H1 (cell line): ENCODE measurements around the gene ANO6. TPM values are rescaled to one million over a fixed set of nuclear protein-coding genes. Genes with fewer than 3 reads are reported as not detected.

ENCODE experiments used
- CTCF ChIA-PET: fragments of 300-600 bp; sonication (Branson Sonifier 250); formaldehyde crosslinking; loops from one replicate; lab custom pipeline; 2021; ENCODE audit not compliant: partially characterized antibody; lab: Charles Lee
- POLR2A ChIA-PET: fragments of 300-600 bp; sonication (Branson Sonifier 250); formaldehyde crosslinking; loops from one replicate; lab custom pipeline; 2021; ENCODE audit warnings: inconsistent platforms; ENCODE audit not compliant: partially characterized antibody; lab: Charles Lee
- DNase-seq, 2 experiments: peaks; one replicate each; pipeline versions ENCODE4 v3.0.0 to v3.0.0-alpha.2; 2010 to 2022; ENCODE audit warnings: low spot score in 2 of 2, low read depth in 1 of 2, mixed read lengths in 1 of 2
- FAIRE-seq: peaks from 2 replicates; lab custom pipeline; 2011; peaks lifted over from hg19 to GRCh38; lab: Jason Lieb, UNC
- H2AFZ ChIP-seq: 2 replicates; pipeline ENCODE4 v1.8.1; 2012; ENCODE audit warnings: low read length, inconsistent platforms
- H2AK5ac ChIP-seq: 2 replicates; pipeline ENCODE4 v1.6.1; 2013; ENCODE audit warnings: low read depth, low read length
- H2BK120ac ChIP-seq: replicated peaks from 2 replicates; pipeline ENCODE3; 2013; ENCODE audit warnings: low read depth, low read length, inconsistent platforms
- H2BK12ac ChIP-seq: 2 replicates; pipeline ENCODE4 v1.6.1; 2013; ENCODE audit warnings: low read depth, low read length
- H2BK15ac ChIP-seq: 2 replicates; pipeline ENCODE4 v1.6.1; 2013; ENCODE audit warnings: low read length
- H2BK20ac ChIP-seq: 2 replicates; pipeline ENCODE4 v1.6.1; 2013; ENCODE audit warnings: low read length
- H2BK5ac ChIP-seq: 2 replicates; pipeline ENCODE4 v1.6.1; 2013; ENCODE audit warnings: low read depth, low read length
- H3K14ac ChIP-seq: 2 replicates; pipeline ENCODE4 v1.6.1; 2013; ENCODE audit warnings: inconsistent platforms; ENCODE audit not compliant: insufficient read length
- H3K18ac ChIP-seq: 2 replicates; pipeline ENCODE4 v1.6.1; 2013; ENCODE audit warnings: low read length; ENCODE audit errors: extremely low read depth
- H3K23ac ChIP-seq: 2 replicates; pipeline ENCODE4 v1.6.1; 2013; ENCODE audit warnings: inconsistent platforms; ENCODE audit not compliant: insufficient read length
- H3K23me2 ChIP-seq: 2 replicates; pipeline ENCODE4 v1.6.1; 2013; ENCODE audit warnings: low read depth, low read length
- H3K27ac ChIP-seq: 2 replicates; pipeline ENCODE4 v1.6.1; 2011; ENCODE audit warnings: low read depth, low read length, inconsistent platforms
- H3K27me3 ChIP-seq, 4 experiments: replicated peaks in 1 of 4; 1 replicate in 1 of 4; 2 replicates in 3 of 4; pipeline versions ENCODE4 v1.6.1 to v1.8.1; 2011 to 2013; ENCODE audit warnings: low read length in 3 of 4, mild to moderate bottlenecking in 3 of 4, inconsistent platforms in 2 of 4, mixed read lengths in 2 of 4, moderate library complexity in 1 of 4; ENCODE audit not compliant: control insufficient read depth in 3 of 4, insufficient read depth in 3 of 4; ENCODE audit errors: extremely low read depth in 1 of 4
- H3K36me3 ChIP-seq, 4 experiments: 2 replicates each; pipeline versions ENCODE4 v1.6.1 to v1.8.1; 2011 to 2013; ENCODE audit warnings: mild to moderate bottlenecking in 4 of 4, low read length in 3 of 4, moderate library complexity in 2 of 4, control low read depth in 1 of 4, inconsistent platforms in 1 of 4; ENCODE audit not compliant: insufficient read depth in 4 of 4, control insufficient read depth in 2 of 4
- H3K4ac ChIP-seq: replicated peaks from 2 replicates; pipeline ENCODE3; 2013; ENCODE audit warnings: low read length, low read depth, mixed read lengths, inconsistent platforms; ENCODE audit not compliant: insufficient read length
- H3K4me1 ChIP-seq, 4 experiments: replicated peaks in 1 of 4; 1 replicate in 1 of 4; 2 replicates in 3 of 4; pipeline versions ENCODE4 v1.6.1 to v1.8.1; 2011 to 2013; ENCODE audit warnings: low read length in 3 of 4, inconsistent platforms in 2 of 4, mixed read lengths in 1 of 4; ENCODE audit not compliant: insufficient read depth in 4 of 4, control insufficient read depth in 3 of 4
- H3K4me2 ChIP-seq, 2 experiments: 2 replicates each; pipeline versions ENCODE4 v1.6.1 to v1.8.1; 2011 to 2013; ENCODE audit warnings: low read depth in 2 of 2, low read length in 2 of 2, control low read depth in 1 of 2, inconsistent platforms in 1 of 2, mild to moderate bottlenecking in 1 of 2; ENCODE audit not compliant: insufficient read depth in 1 of 2
- H3K4me3 ChIP-seq, 4 experiments: fragments of 200-600, 300-600 bp in 1 of 4; sonication (generic), shearing (Covaris generic), sonication (Bioruptor Twin) in 1 of 4; 2 replicates each; pipeline versions ENCODE4 v1.5.1 to v1.8.1; 2011 to 2016; ENCODE audit warnings: low read length in 4 of 4, low read depth in 3 of 4, control low read depth in 2 of 4, inconsistent platforms in 2 of 4, mild to moderate bottlenecking in 2 of 4, mixed read lengths in 1 of 4, moderate library complexity in 1 of 4; ENCODE audit not compliant: insufficient read depth in 2 of 4; ENCODE audit errors: extremely low read depth in 1 of 4
- H3K56ac ChIP-seq: replicated peaks from 2 replicates; pipeline ENCODE3; 2013; ENCODE audit warnings: low read depth, mild to moderate bottlenecking, mixed read lengths, low read length, inconsistent platforms; ENCODE audit not compliant: insufficient read length
- H3K79me1 ChIP-seq: 2 replicates; pipeline ENCODE4 v1.6.1; 2013; ENCODE audit warnings: low read depth, low read length, control low read depth
- H3K79me2 ChIP-seq, 2 experiments: 2 replicates each; pipeline versions ENCODE4 v1.6.1 to v1.8.1; 2012 to 2013; ENCODE audit warnings: low read length in 2 of 2, mild to moderate bottlenecking in 2 of 2, inconsistent platforms in 1 of 2; ENCODE audit not compliant: insufficient read depth in 2 of 2, control insufficient read depth in 1 of 2
- H3K9ac ChIP-seq, 4 experiments: replicated peaks in 1 of 4; 1 replicate in 1 of 4; 2 replicates in 3 of 4; pipeline versions ENCODE4 v1.6.1 to v1.8.1; 2011 to 2013; ENCODE audit warnings: low read depth in 3 of 4, low read length in 3 of 4, control low read depth in 2 of 4, mild to moderate bottlenecking in 2 of 4, moderate library complexity in 2 of 4, inconsistent platforms in 1 of 4; ENCODE audit errors: extremely low read depth in 1 of 4
- H3K9me3 ChIP-seq, 2 experiments: 2 replicates each; pipeline versions ENCODE4 v1.6.1 to v1.8.1; 2012 to 2013; ENCODE audit warnings: mild to moderate bottlenecking in 2 of 2, moderate library complexity in 2 of 2, control low read depth in 1 of 2, inconsistent platforms in 1 of 2, low read depth in 1 of 2, low read length in 1 of 2, mixed read lengths in 1 of 2; ENCODE audit not compliant: insufficient read depth in 2 of 2
- H4K20me1 ChIP-seq, 2 experiments: replicated peaks in 1 of 2; 2 replicates each; pipeline versions ENCODE3 to v1.8.1; 2011 to 2013; ENCODE audit warnings: inconsistent platforms in 2 of 2, low read length in 2 of 2, mild to moderate bottlenecking in 1 of 2; ENCODE audit not compliant: insufficient read depth in 2 of 2, control insufficient read depth in 1 of 2
- H4K5ac ChIP-seq: 2 replicates; pipeline ENCODE4 v1.6.1; 2013; ENCODE audit warnings: low read length, low read depth, mixed read lengths, inconsistent platforms; ENCODE audit not compliant: insufficient read length
- H4K8ac ChIP-seq: 2 replicates; pipeline ENCODE4 v1.8.0; 2013; ENCODE audit warnings: mild to moderate bottlenecking, moderate library complexity, low read length, inconsistent platforms; ENCODE audit not compliant: insufficient read depth; ENCODE audit errors: extremely low read depth
- H4K91ac ChIP-seq: replicated peaks from 2 replicates; pipeline ENCODE3; 2013; ENCODE audit warnings: low read length, mixed read lengths, inconsistent platforms; ENCODE audit not compliant: insufficient read length
- ASH2L ChIP-seq: fragments of 200-600, 300-600 bp; sonication (generic); IDR thresholded peaks from one replicate; pipeline ENCODE4 v1.7.1; 2017; ENCODE audit warnings: low read length
- ATF2 ChIP-seq: IDR thresholded peaks from 2 replicates; pipeline ENCODE4 v1.6.1; 2012; ENCODE audit warnings: low read length, inconsistent platforms
- CREB1 ChIP-seq: IDR thresholded peaks from 2 replicates; pipeline ENCODE4 v1.6.1; 2012; ENCODE audit warnings: inconsistent platforms
- E2F6 ChIP-seq: IDR thresholded peaks from 2 replicates; pipeline ENCODE4 v1.6.1; 2012; ENCODE audit warnings: inconsistent platforms
- GTF2F1 ChIP-seq: IDR thresholded peaks from 2 replicates; pipeline ENCODE4 v1.6.1; 2012; ENCODE audit warnings: low read depth, low read length, improper control_type of control experiment, borderline replicate concordance
- JUN ChIP-seq: IDR thresholded peaks from 2 replicates; pipeline ENCODE4 v1.6.1; 2011; ENCODE audit warnings: low read depth, mild to moderate bottlenecking, improper control_type of control experiment, low read length
- JUND ChIP-seq: IDR thresholded peaks from 2 replicates; pipeline ENCODE4 v1.6.1; 2011; ENCODE audit warnings: mild to moderate bottlenecking, improper control_type of control experiment, low read length
- MAX ChIP-seq: IDR thresholded peaks from 2 replicates; pipeline ENCODE4 v1.6.1; 2012; ENCODE audit warnings: inconsistent platforms
- RNF2 ChIP-seq: fragments of 200-900, 300-1000 bp; sonication (generic); IDR thresholded peaks from 2 replicates; pipeline ENCODE4 v1.7.1; 2016; ENCODE audit warnings: borderline replicate concordance, low read depth, mild to moderate bottlenecking, antibody characterized with exemption, low read length; ENCODE audit not compliant: poor library complexity, severe bottlenecking; ENCODE audit errors: missing control alignments
- SUZ12 ChIP-seq: fragments of 200-600 bp; sonication (generic); IDR thresholded peaks from 2 replicates; pipeline ENCODE4 v1.6.1; 2012; ENCODE audit warnings: mild to moderate bottlenecking, inconsistent platforms, low read length, moderate library complexity, mixed read lengths
- TAF1 ChIP-seq: IDR thresholded peaks from 2 replicates; pipeline ENCODE4 v1.6.1; 2011; ENCODE audit warnings: mild to moderate bottlenecking, low read depth, low read length
- TEAD4 ChIP-seq: IDR thresholded peaks from 2 replicates; pipeline ENCODE4 v1.6.1; 2012; ENCODE audit warnings: low read depth, low read length, inconsistent platforms, mixed read lengths
- WGBS, 2 experiments: shearing (Covaris generic) in 1 of 2; methylation state at CpG; one replicate each; pipeline versions ENCODE4 v1.1.6 to v1.1.7; 2013 to 2015; ENCODE audit warnings: low lambda C conversion rate in 2 of 2, mixed read lengths in 2 of 2, inconsistent platforms in 1 of 2, low coverage in 1 of 2, missing lambda C conversion rate in 1 of 2; ENCODE audit not compliant: insufficient replicate concordance in 2 of 2, insufficient coverage in 1 of 2, insufficient read length in 1 of 2; ENCODE audit errors: extremely low coverage in 1 of 2, missing lambda C conversion rate in 1 of 2; 5-methylcytosine and 5-hydroxymethylcytosine counted together
- polyA plus RNA-seq, 7 experiments: library from polyadenylated mRNA; depleted of rRNA in 3 of 7; stranded (reverse) in 5 of 7; unstranded in 2 of 7; fragments of >200 nt in 5 of 7; fragments of 200-250 nt in 2 of 7; gene quantifications; 1 replicate in 5 of 7; 2 replicates in 1 of 7; 4 replicates in 1 of 7; pipeline versions ENCODE4 v1.2.1 to v1.2.3, GENCODE V29; 2011 to 2013; ENCODE audit warnings: missing spikeins in 2 of 7, mixed read lengths in 2 of 7
- total RNA-seq: library from RNA; stranded (reverse); fragmentation: NEBNext Ultra II Directional; extraction: Animal tissue kit (Norgen Biotek cat#: 25700); gene quantifications from 2 replicates; pipeline ENCODE4 v1.2.1, GENCODE V29; 2021

Gene ANO6
- total and polyA plus RNA-seq, 2 of the 8 experiments (the other 6 are each of a cell fraction or from before 2014, with no cell fraction given), result 15.1 to 39.7 TPM

- no peaks in the 10 kb centered on the region for H3K9me3 ChIP-seq
- no peak overlapping the region for H2BK12ac ChIP-seq
- ChIA-PET POLR2A (no interaction called here), CTCF (interaction anchor here (1.2 to 3.1 kb wide), 4 partner anchors 13 to 230 kb away, joined by 3 to 8 read pairs (median 6); no protein-coding TSS in a partner anchor)
- H3K23ac ChIP-seq, result no peak overlapping the region
- no peaks in the 10 kb centered on the region for H3K27me3 ChIP-seq
- H3K79me1 ChIP-seq, result no peaks in the 10 kb centered on the region
- no peak overlapping the region for H3K4me2 ChIP-seq
- no peak overlapping the region for H3K4ac ChIP-seq
- H3K79me2 ChIP-seq, result no peaks in the 10 kb centered on the region
- no peaks in the 10 kb centered on the region for H3K23me2 ChIP-seq
- no peak overlapping the region for H3K9ac ChIP-seq
- DNase-seq (no peak), FAIRE-seq (no peak)
- H3K14ac ChIP-seq, result no peak overlapping the region
- H2AK5ac ChIP-seq, result no peak overlapping the region
- peaks cover 3 to 17% (median 10%) of the 10 kb centered on the region in 4 experiments; a peak in 6 of 8 replicates for H3K36me3 ChIP-seq
- H3K27ac ChIP-seq, result no peak overlapping the region
- H2BK5ac ChIP-seq, result no peak overlapping the region
- no peak overlapping the region for H3K4me3 ChIP-seq
- H3K56ac ChIP-seq, result no peak overlapping the region
- H2AFZ ChIP-seq, result no peak overlapping the region
- H3K4me1 ChIP-seq, result no peaks in the 10 kb centered on the region
- WGBS, 2 experiments, result 83% methylated on average over 2 of the region's 2 CpGs; no CpG with 5 or more reads in 1 of the 2 experiments
- no peak overlapping the region for H4K91ac ChIP-seq
- H2BK15ac ChIP-seq, result no peak overlapping the region
- no peak overlapping the region for H4K8ac ChIP-seq
- H2BK120ac ChIP-seq, result no peak overlapping the region
- no peak overlapping the region for H2BK20ac ChIP-seq
- no peak overlapping the region for H4K5ac ChIP-seq
- H4K20me1 ChIP-seq, result no peaks in the 10 kb centered on the region
- no peak overlapping the region for H3K18ac ChIP-seq
- TF ChIP-seq SUZ12, result no peak
- no peak for TF ChIP-seq TEAD4
- TF ChIP-seq ASH2L, result no peak
- no peak for TF ChIP-seq RNF2
- TF ChIP-seq CREB1, result no peak
- TF ChIP-seq E2F6, result no peak
- no peak for TF ChIP-seq GTF2F1
- no peak for TF ChIP-seq JUN
- no peak for TF ChIP-seq TAF1
- TF ChIP-seq JUND, result no peak
- no peak for TF ChIP-seq MAX
- no peak for TF ChIP-seq ATF2
These were observed 185.1 kb downstream of the ANO6 start for GRCh38 chr12:45400991-45401390.
